ENCODE data around the gene GNB1.
"Not testable (repeated sequence)": the region's sequence is repeated elsewhere in the genome, so short reads cannot be mapped to it uniquely, and the experiment has no call there.

The GNB1 gene

GRCh38 chr1:1760715-1761114, 130.2 kb downstream of the GNB1 start:
- DNase-seq (ENCODE audit: low spot score): no peak

GRCh38 chr1:1760345-1760650, 130.6 kb downstream of the GNB1 start:
- no peak for DNase-seq (ENCODE audit: low spot score)

GRCh38 chr1:1759456-1760344, 131.2 kb downstream of the GNB1 start:
- no peak for DNase-seq (ENCODE audit: low spot score)

- DNase-seq (ENCODE audit: low spot score): no peak
Observed at GRCh38 chr1:1758692-1759455, 132.0 kb downstream of the GNB1 start.

GRCh38 chr1:1758059-1758621, 132.7 kb downstream of the GNB1 start:
- DNase-seq (ENCODE audit: low spot score): no peak

GRCh38 chr1:1757422-1758058, 133.3 kb downstream of the GNB1 start:
- DNase-seq (ENCODE audit: low spot score): no peak

GRCh38 chr1:1756661-1757421, 134.0 kb downstream of the GNB1 start:
- DNase-seq (ENCODE audit: low spot score): no peak

- no peak for DNase-seq (ENCODE audit: low spot score)
Observed at GRCh38 chr1:1755852-1756251, 135.0 kb downstream of the GNB1 start.

- peak; percentile 3 for DNase-seq (ENCODE audit: low spot score)
Observed at GRCh38 chr1:1755426-1755825, 135.5 kb downstream of the GNB1 start.

- peak; percentile 7 for DNase-seq (ENCODE audit: low spot score)
Observed at GRCh38 chr1:1754051-1754815, 136.7 kb downstream of the GNB1 start.

- peak; percentile 5 for DNase-seq (ENCODE audit: low spot score)
Observed at GRCh38 chr1:1753607-1754005, 137.3 kb downstream of the GNB1 start.

GRCh38 chr1:1752636-1753606, 138.0 kb downstream of the GNB1 start:
- peak; percentile 8 for DNase-seq (ENCODE audit: low spot score)

- no peak for DNase-seq (ENCODE audit: low spot score)
Observed at GRCh38 chr1:1752190-1752589, 138.7 kb downstream of the GNB1 start.

- DNase-seq (ENCODE audit: low spot score): not testable (repeated sequence)
Observed at GRCh38 chr1:1749941-1750340, 140.9 kb downstream of the GNB1 start.

- DNase-seq (ENCODE audit: low spot score): peak; percentile 4
Observed at GRCh38 chr1:1748686-1749321, 142.1 kb downstream of the GNB1 start.

- DNase-seq (ENCODE audit: low spot score): not testable (repeated sequence)
Observed at GRCh38 chr1:1746566-1746909, 144.3 kb downstream of the GNB1 start.

GRCh38 chr1:1745651-1746565, 145.0 kb downstream of the GNB1 start:
- DNase-seq (ENCODE audit: low spot score): peak; percentile 15

GRCh38 chr1:1742529-1742928, 148.4 kb downstream of the GNB1 start:
- DNase-seq (ENCODE audit: low spot score): not testable (repeated sequence)
